Erythroblast (primary cell): Measurements from ENCODE around the gene SHB.

Source experiments
- DNase-seq, 2 experiments: peaks; one replicate each; lab custom pipeline; 2025; lab: John Stamatoyannopoulos, UW
- GATA1 ChIP-seq: IDR thresholded peaks from 2 replicates; pipeline ENCODE4 v1.6.1; 2011; ENCODE audit warnings: low read depth, mild to moderate bottlenecking, control low read depth, low read length, moderate library complexity
- POLR2A ChIP-seq: IDR thresholded peaks from 2 replicates; pipeline ENCODE4 v1.6.1; 2011; ENCODE audit warnings: mild to moderate bottlenecking, low read length

Gene SHB

GRCh38 chr9:38022995-38023394, 46.0 kb downstream of the SHB start:
- DNase-seq: no peak
- TF ChIP-seq POLR2A (no peak), GATA1 (no peak)

DNA sequence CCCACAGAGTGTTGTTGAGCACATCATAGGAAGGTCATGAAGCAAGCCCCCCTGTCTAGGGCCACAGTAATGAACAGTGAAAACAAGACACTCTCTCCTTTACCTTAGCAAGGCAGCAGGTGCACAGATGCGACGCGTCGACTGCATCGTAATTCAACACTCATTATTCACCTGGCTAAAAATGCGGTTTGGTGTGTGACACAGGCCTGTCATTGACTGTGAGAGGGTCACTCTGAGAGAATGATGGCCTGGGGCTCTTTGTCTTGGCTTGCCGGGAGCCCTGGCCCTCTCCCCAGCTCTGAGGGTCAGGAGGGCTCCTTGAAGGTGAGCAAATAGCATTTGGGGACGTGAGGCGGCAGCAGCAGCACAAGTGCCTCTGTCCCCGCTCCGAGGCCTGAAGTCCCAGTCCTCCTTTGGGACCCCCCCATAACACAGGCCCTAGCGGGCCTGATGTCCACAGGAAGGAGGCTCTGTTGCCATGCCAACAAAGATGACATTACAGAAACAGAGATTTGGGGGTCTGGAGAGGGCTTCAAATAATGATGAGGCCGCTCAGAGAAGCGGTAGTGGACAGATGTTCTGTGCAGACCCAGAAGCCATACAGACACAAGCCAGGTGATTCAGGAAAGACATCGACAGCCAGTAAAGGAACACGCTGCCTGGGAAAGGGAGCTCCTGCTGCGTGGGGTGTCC, 46.7 kb downstream of the SHB start:
- no peak for TF ChIP-seq POLR2A
- TF ChIP-seq GATA1: no peak
- DNase-seq: no peak

- DNase-seq: no peak
- TF ChIP-seq GATA1 (no peak), POLR2A (no peak)
Measured at GRCh38 chr9:38020151-38021076, 48.6 kb downstream of the SHB start.

GRCh38 chr9:38019731-38020130, 49.3 kb downstream of the SHB start:
- DNase-seq: no peak
- TF ChIP-seq GATA1: no peak
- TF ChIP-seq POLR2A: no peak

- no peak for TF ChIP-seq GATA1
- TF ChIP-seq POLR2A: no peak
- DNase-seq: no peak
Measured at GRCh38 chr9:38018958-38019602, 49.9 kb downstream of the SHB start.

DNA sequence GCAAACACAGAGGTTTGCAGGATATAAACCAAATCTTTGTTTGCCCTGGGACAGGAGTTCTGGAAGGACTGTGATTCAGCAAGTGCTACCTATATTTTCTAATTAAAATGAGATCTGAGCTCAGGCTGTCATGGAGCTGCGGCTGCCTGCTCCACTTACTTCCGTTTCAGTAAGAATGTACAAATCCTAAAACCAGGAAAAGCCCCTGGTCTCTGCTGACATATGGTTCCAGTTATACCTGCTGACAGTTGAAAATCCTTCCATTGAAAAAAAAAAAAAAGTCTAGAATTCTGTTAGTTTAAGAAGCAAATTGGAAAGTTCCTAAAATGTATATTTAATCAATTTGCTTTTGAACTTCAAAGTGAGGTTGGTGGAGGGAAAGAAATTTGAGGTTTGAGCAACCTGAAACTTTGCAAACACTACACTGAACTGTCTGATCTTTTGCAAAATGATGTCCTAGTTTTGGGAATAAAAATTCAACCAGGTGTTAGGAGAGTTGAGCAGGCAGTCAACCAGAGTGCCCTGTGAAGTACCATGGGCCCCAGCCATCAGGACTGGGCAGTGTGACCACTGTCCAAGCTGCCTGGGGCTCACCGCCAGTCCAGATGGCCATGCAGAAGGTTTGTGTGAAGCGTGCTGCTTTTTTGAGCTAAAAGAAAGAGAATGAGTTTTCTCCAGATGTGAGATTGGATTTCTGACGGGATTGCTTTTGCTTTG, 50.6 kb downstream of the SHB start:
- no peak for DNase-seq
- no peak for TF ChIP-seq POLR2A
- TF ChIP-seq GATA1: no peak

- TF ChIP-seq POLR2A (no peak), GATA1 (no peak)
- no peak for DNase-seq
Measured at GRCh38 chr9:38017885-38018186, 51.2 kb downstream of the SHB start.

DNA sequence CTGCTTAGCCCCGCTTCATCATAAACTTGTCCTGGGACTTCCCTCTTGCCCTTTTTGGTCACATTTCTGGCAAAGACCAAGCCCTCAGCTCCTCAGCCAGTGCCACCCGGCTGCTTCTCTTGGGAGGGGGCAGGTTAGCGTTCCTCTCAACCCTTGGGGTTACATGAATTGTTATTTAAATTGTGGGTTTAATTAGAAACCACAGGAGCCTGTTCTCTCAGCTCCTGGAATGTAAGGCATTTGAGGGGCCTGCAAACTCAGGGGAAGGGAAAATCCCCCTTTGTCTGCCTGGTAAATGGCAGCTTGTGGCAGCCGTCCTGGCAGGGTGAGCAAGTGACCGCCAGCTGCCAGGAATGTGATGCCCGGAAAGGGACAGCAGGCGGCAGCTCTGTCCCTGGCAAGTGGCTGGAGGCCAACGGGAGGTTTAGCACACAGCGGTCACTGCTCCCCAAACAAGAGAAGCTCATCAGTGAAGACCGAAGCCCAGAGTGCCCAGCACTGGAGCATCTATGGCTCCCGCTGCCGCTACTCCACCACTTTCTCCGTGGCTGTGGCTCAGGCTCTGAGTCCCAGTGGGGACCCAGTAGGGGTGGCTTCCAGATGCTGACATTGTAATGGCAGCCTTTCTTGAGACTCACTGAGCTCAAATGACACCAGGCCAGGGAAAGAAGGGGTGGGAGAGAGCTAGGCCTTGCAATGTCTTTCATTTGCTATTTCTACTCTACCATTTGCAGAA, 51.7 kb downstream of the SHB start:
- DNase-seq: no peak
- TF ChIP-seq POLR2A (no peak), GATA1 (no peak)

GRCh38 chr9:38016375-38017135, 52.5 kb downstream of the SHB start:
- TF ChIP-seq GATA1 (no peak), POLR2A (no peak)
- no peak for DNase-seq

- DNase-seq: no peak
- no peak for TF ChIP-seq POLR2A
- no peak for TF ChIP-seq GATA1
Measured at GRCh38 chr9:38015906-38016305, 53.1 kb downstream of the SHB start.

DNA sequence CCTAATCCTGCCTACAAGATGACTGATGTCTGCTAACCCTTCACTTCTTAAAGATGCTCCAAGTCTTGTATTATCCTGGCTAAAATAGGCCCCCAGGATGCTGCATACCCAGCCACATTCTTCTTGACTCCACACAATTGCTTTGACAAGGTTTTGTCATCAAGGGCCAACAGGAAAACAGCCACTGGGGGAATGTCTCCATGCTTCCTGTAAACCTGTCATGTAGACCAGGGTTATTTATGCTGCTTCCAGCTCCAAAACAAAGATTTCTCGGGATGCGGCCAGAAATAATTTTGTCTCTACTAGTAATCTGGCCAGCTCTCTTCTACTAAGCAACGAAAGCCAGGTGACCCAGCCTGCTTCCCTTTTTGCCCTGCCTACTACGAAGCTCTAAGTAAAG, 53.8 kb downstream of the SHB start:
- DNase-seq: no peak
- TF ChIP-seq GATA1: no peak
- TF ChIP-seq POLR2A: no peak

GRCh38 chr9:38012767-38013450, 56.1 kb downstream of the SHB start:
- TF ChIP-seq GATA1 (no peak), POLR2A (no peak)
- DNase-seq: no peak
